GM18511 (cell line): ENCODE measurements around the gene SNX32.

Source experiments
- ATAC-seq: cut with Tn5 transposase; IDR thresholded peaks from one replicate; pipeline ENCODE4 v1.9.1; 2021; ENCODE audit warnings: mild to moderate bottlenecking, moderate library complexity; ENCODE audit not compliant: unreplicated experiment

SNX32 gene

GRCh38 chr11:65833297-65834030 is at the start of gene SNX32:
Gene SNX32 (plus strand): TSS chr11:65833963. CDS start chr11:65834066, 103 bp downstream.
- peak; percentile 97 for ATAC-seq

GRCh38 chr11:65785319-65786007 is 48.3 kb upstream of the SNX32 start:
- ATAC-seq = no peak

- no peak for ATAC-seq
Measured at GRCh38 chr11:65786008-65786785, 47.6 kb upstream of the SNX32 start.

GRCh38 chr11:65786786-65787636 is 46.8 kb upstream of the SNX32 start, which contains the start of gene OVOL1:
Gene OVOL1 (plus strand): TSS chr11:65787063. CDS start chr11:65787374, 311 bp downstream.
- no peak for ATAC-seq

- no peak for ATAC-seq
Measured at GRCh38 chr11:65787649-65788622, 45.8 kb upstream of the SNX32 start.

GRCh38 chr11:65788821-65789220 is 44.9 kb upstream of the SNX32 start:
- no peak for ATAC-seq

GRCh38 chr11:65789230-65790103 is 44.3 kb upstream of the SNX32 start:
- no peak for ATAC-seq

- ATAC-seq = no peak
Measured at GRCh38 chr11:65790104-65790901, 43.5 kb upstream of the SNX32 start.

- ATAC-seq = no peak
Measured at GRCh38 chr11:65790902-65791650, 42.7 kb upstream of the SNX32 start.

- peak; percentile 95 for ATAC-seq
Measured at GRCh38 chr11:65791719-65792213, 42.0 kb upstream of the SNX32 start.

- no peak for ATAC-seq
Measured at GRCh38 chr11:65792456-65792855, 41.3 kb upstream of the SNX32 start.

GRCh38 chr11:65793144-65793581 is 40.6 kb upstream of the SNX32 start:
- no peak for ATAC-seq

GRCh38 chr11:65793625-65794400 is 40.0 kb upstream of the SNX32 start:
- ATAC-seq = no peak

- no peak for ATAC-seq
Measured at GRCh38 chr11:65794570-65795510, 38.9 kb upstream of the SNX32 start.
